ACC112 (cell line): ENCODE results near the gene STX8.

Experiments
- H2AFZ ChIP-seq: fragments of 200-600 bp; sonication (generic); one replicate; pipeline ENCODE4 v1.6.0; 2017; ENCODE audit warnings: antibody characterized with exemption, low read length; ENCODE audit not compliant: unreplicated experiment
- H3K27ac ChIP-seq: fragments of 200-600 bp; sonication (generic); 2 replicates; pipeline ENCODE4 v1.5.1; 2014; ENCODE audit warnings: low read depth, mild to moderate bottlenecking, antibody characterized with exemption, low read length, moderate library complexity
- H3K27me3 ChIP-seq: fragments of 200-600 bp; sonication (generic); 2 replicates; pipeline ENCODE4 v1.6.1; 2014; ENCODE audit warnings: mild to moderate bottlenecking, antibody characterized with exemption, low read length, moderate library complexity, mixed read lengths; ENCODE audit not compliant: insufficient read depth
- H3K36me3 ChIP-seq: fragments of 200-600 bp; sonication (generic); 2 replicates; pipeline ENCODE4 v1.6.1; 2016; ENCODE audit warnings: mild to moderate bottlenecking, antibody characterized with exemption, low read length, moderate library complexity, mixed read lengths; ENCODE audit not compliant: insufficient read depth
- H3K4me1 ChIP-seq: fragments of 200-600 bp; sonication (generic); one replicate; pipeline ENCODE4 v1.6.1; 2016; ENCODE audit warnings: low read length, mixed read lengths; ENCODE audit not compliant: insufficient read depth, unreplicated experiment, control insufficient read depth
- H3K4me3 ChIP-seq: fragments of 200-600 bp; sonication (generic); 2 replicates; pipeline ENCODE4 v1.5.1; 2014; ENCODE audit warnings: mild to moderate bottlenecking, low read depth, low read length
- H3K79me2 ChIP-seq: fragments of 200-600 bp; sonication (generic); one replicate; pipeline ENCODE4 v1.6.0; 2016; ENCODE audit warnings: low read length; ENCODE audit not compliant: control insufficient read depth, unreplicated experiment, insufficient read depth

STX8 gene

GRCh38 chr17:9532715-9533114, 42.9 kb downstream of the STX8 start:
- H3K27me3 ChIP-seq, result no peaks in the 10 kb centered on the region
- H3K79me2 ChIP-seq, result no peaks in the 10 kb centered on the region
- H3K4me3 ChIP-seq, result no peak overlapping the region
- no peaks in the 10 kb centered on the region for H3K36me3 ChIP-seq
- H3K27ac ChIP-seq, result no peak overlapping the region
- H3K4me1 ChIP-seq, result no peaks in the 10 kb centered on the region
- H2AFZ ChIP-seq, result no peak overlapping the region

- no peak overlapping the region for H3K27ac ChIP-seq
- H2AFZ ChIP-seq, result no peak overlapping the region
- no peaks in the 10 kb centered on the region for H3K4me1 ChIP-seq
- no peaks in the 10 kb centered on the region for H3K36me3 ChIP-seq
- no peaks in the 10 kb centered on the region for H3K79me2 ChIP-seq
- H3K27me3 ChIP-seq, result no peaks in the 10 kb centered on the region
- H3K4me3 ChIP-seq, result no peak overlapping the region
Observed at GRCh38 chr17:9531034-9531433, 44.6 kb downstream of the STX8 start.

- no peaks in the 10 kb centered on the region for H3K27me3 ChIP-seq
- H2AFZ ChIP-seq, result no peak overlapping the region
- no peaks in the 10 kb centered on the region for H3K36me3 ChIP-seq
Observed at GRCh38 chr17:9529033-9529700, 46.5 kb downstream of the STX8 start.

GRCh38 chr17:9527788-9528187, 47.8 kb downstream of the STX8 start:
- Histone ChIP-seq H3K36me3 (no peaks in the 10 kb centered on the region), H3K27ac (no peak overlapping the region), H3K27me3 (no peaks in the 10 kb centered on the region), H2AFZ (no peak overlapping the region), H3K4me1 (no peaks in the 10 kb centered on the region), H3K4me3 (no peak overlapping the region), H3K79me2 (no peaks in the 10 kb centered on the region)

More at GRCh38 chr17:9529033-9529700, 46.5 kb downstream of the STX8 start:
- no peak overlapping the region for H3K4me3 ChIP-seq
- no peak overlapping the region for H3K27ac ChIP-seq
- no peaks in the 10 kb centered on the region for H3K79me2 ChIP-seq
- H3K4me1 ChIP-seq, result no peaks in the 10 kb centered on the region

- no peak overlapping the region for H3K27ac ChIP-seq
- no peaks in the 10 kb centered on the region for H3K36me3 ChIP-seq
- H3K4me1 ChIP-seq, result no peaks in the 10 kb centered on the region
- H3K27me3 ChIP-seq, result no peaks in the 10 kb centered on the region
- H3K4me3 ChIP-seq, result no peak overlapping the region
- H2AFZ ChIP-seq, result no peak overlapping the region
- H3K79me2 ChIP-seq, result no peaks in the 10 kb centered on the region
Observed at GRCh38 chr17:9522074-9522473, 53.5 kb downstream of the STX8 start.

- no peaks in the 10 kb centered on the region for H3K4me1 ChIP-seq
- H3K27me3 ChIP-seq, result no peaks in the 10 kb centered on the region
- H2AFZ ChIP-seq, result no peak overlapping the region
- H3K36me3 ChIP-seq, result no peaks in the 10 kb centered on the region
- no peak overlapping the region for H3K4me3 ChIP-seq
- no peak overlapping the region for H3K27ac ChIP-seq
- H3K79me2 ChIP-seq, result no peaks in the 10 kb centered on the region
Observed at GRCh38 chr17:9521062-9521461, 54.6 kb downstream of the STX8 start.

- H3K79me2 ChIP-seq, result no peaks in the 10 kb centered on the region
- H3K4me3 ChIP-seq, result no peak overlapping the region
- H3K4me1 ChIP-seq, result no peaks in the 10 kb centered on the region
- no peak overlapping the region for H2AFZ ChIP-seq
- no peaks in the 10 kb centered on the region for H3K36me3 ChIP-seq
- H3K27ac ChIP-seq, result no peak overlapping the region
- no peaks in the 10 kb centered on the region for H3K27me3 ChIP-seq
Observed at GRCh38 chr17:9520649-9521048, 55.0 kb downstream of the STX8 start.

- H3K4me3 ChIP-seq, result no peak overlapping the region
- no peaks in the 10 kb centered on the region for H3K36me3 ChIP-seq
- H3K4me1 ChIP-seq, result no peaks in the 10 kb centered on the region
Observed at GRCh38 chr17:9519583-9520272, 55.9 kb downstream of the STX8 start.

GRCh38 chr17:9517396-9517795, 58.2 kb downstream of the STX8 start:
- H2AFZ ChIP-seq, result no peak overlapping the region
- H3K4me1 ChIP-seq, result peaks cover 9% of the 10 kb centered on the region

More at GRCh38 chr17:9519583-9520272, 55.9 kb downstream of the STX8 start:
- Histone ChIP-seq H3K27ac (no peak overlapping the region), H3K79me2 (no peaks in the 10 kb centered on the region), H2AFZ (no peak overlapping the region), H3K27me3 (no peaks in the 10 kb centered on the region)

GRCh38 chr17:9513266-9513665, 62.4 kb downstream of the STX8 start:
- H3K36me3 ChIP-seq, result peaks cover 3% of the 10 kb centered on the region; the same call in 1 of the 2 replicates
- no peaks in the 10 kb centered on the region for H3K27me3 ChIP-seq
- no peak overlapping the region for H2AFZ ChIP-seq
- no peak overlapping the region for H3K4me3 ChIP-seq
- H3K27ac ChIP-seq, result no peak overlapping the region
- H3K4me1 ChIP-seq, result peaks cover 19% of the 10 kb centered on the region
- peaks cover 5% of the 10 kb centered on the region for H3K79me2 ChIP-seq

More at GRCh38 chr17:9517396-9517795, 58.2 kb downstream of the STX8 start:
- Histone ChIP-seq H3K27me3 (no peaks in the 10 kb centered on the region), H3K36me3 (no peaks in the 10 kb centered on the region), H3K4me3 (no peak overlapping the region), H3K27ac (no peak overlapping the region), H3K79me2 (no peaks in the 10 kb centered on the region)
